Erythroblast (primary cell): ENCODE data around the gene ARHGAP24.

ENCODE experiments used
- GATA1 ChIP-seq: IDR thresholded peaks from 2 replicates; pipeline ENCODE4 v1.6.1; 2011; ENCODE audit warnings: low read depth, mild to moderate bottlenecking, control low read depth, low read length, moderate library complexity
- POLR2A ChIP-seq: IDR thresholded peaks from 2 replicates; pipeline ENCODE4 v1.6.1; 2011; ENCODE audit warnings: mild to moderate bottlenecking, low read length

DNA sequence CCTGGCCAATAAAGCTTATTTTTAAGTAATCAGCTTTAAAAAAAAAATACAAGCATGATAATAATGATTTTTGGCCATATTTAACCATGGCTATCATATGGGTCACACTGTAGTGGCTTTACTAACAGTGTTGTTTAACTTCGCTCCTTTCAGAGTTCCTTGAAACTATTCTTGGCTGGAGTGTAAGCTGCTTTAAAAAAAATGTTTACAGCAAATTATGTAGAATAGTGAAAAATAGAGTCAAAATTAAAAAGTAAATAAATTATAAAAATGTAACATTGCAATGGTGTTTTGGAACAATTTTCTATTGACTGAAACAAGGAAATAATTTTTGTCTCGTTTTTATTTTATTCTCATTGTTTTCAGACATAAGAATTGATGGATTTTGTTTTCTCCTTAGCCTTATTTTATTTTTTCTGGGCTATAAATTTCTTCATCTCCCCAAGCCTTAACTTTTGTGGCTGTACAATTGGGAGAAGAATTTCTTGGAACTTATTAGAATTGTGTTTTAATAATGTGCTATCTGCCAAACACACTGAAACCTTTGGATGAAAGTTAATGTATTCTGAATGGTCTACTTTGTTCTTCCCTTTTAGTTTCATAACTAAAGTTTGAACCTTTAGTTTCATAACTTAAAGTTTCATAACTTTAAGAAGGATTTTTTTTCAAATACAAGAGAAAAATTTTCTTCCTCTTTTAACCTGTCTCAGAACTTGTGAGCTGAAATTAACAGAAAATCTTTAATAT lies 182.0 kb downstream of the ARHGAP24 start:
- TF ChIP-seq POLR2A (no peak), GATA1 (no peak)
